HCT116 (cell line): ENCODE data around the gene PGAP3. TPM values are rescaled to one million over a fixed set of nuclear protein-coding genes. Genes with fewer than 3 reads are reported as not detected.

Experiments used
- ATAC-seq: fragments of 200-7000 bp; cut with Tn5 transposase; 2 replicates; pipeline ENCODE4 v1.9.1; 2020; ENCODE audit warnings: mild to moderate bottlenecking, moderate library complexity
- BruUV-seq: library from RNA; stranded (reverse); fragments of 400-500 nt; replicated peaks from 2 replicates; lab custom pipeline; 2021; lab: Mats Ljungman, UMichigan
- CTCF ChIA-PET: fragments of 300-600 bp; sonication (Branson Sonifier 250); formaldehyde crosslinking; loops from one replicate; lab custom pipeline; 2021; ENCODE audit warnings: antibody characterized with exemption; lab: Charles Lee
- POLR2A ChIA-PET: fragments of 300-600, 350-600 bp; sonication (Branson Sonifier 250); formaldehyde crosslinking; loops from one replicate; lab custom pipeline; 2021; ENCODE audit warnings: antibody characterized with exemption; lab: Charles Lee
- RAD21 ChIA-PET, 2 experiments: fragments of 300-600 bp; sonication (Branson Sonifier 250); formaldehyde crosslinking; loops; one replicate each; lab custom pipeline; 2023; ENCODE audit warnings: low total read pairs in 2 of 2; ENCODE audit not compliant: uncharacterized antibody in 2 of 2, unreplicated experiment in 2 of 2, low non-redundant PET in 1 of 2; lab: Charles Lee
- DNase-seq: peaks from one replicate; pipeline ENCODE4 v3.0.0-alpha.2; 2010; ENCODE audit warnings: low read depth, low spot score
- H2AFZ ChIP-seq: fragments of 200-600 bp; shearing (Covaris generic), sonication (generic); 2 replicates; pipeline ENCODE4 v1.6.1; 2017; ENCODE audit warnings: low read depth, mixed run types, mixed read lengths, antibody characterized with exemption, low read length; ENCODE audit not compliant: poor library complexity, severe bottlenecking
- H3K27ac ChIP-seq: 2 replicates; pipeline ENCODE4 v1.5.1; 2012; ENCODE audit warnings: low read depth, low read length
- H3K27me3 ChIP-seq: fragments of 200-600 bp; sonication (generic); 2 replicates; pipeline ENCODE4 v1.6.1; 2016; ENCODE audit warnings: mixed run types, low read length, mixed read lengths; ENCODE audit not compliant: insufficient read depth
- H3K36me3 ChIP-seq, 2 experiments: fragments of 200-500 bp in 1 of 2; fragments of 200-600 bp in 1 of 2; sonication (Bioruptor generic) in 1 of 2; sonication (generic) in 1 of 2; 2 replicates each; pipeline versions ENCODE4 v1.5.1 to v1.6.1; 2014 to 2016; ENCODE audit warnings: low read length in 2 of 2, inconsistent platforms in 1 of 2, mixed read lengths in 1 of 2, mixed run types in 1 of 2; ENCODE audit not compliant: insufficient read depth in 2 of 2, control insufficient read depth in 1 of 2
- H3K4me1 ChIP-seq, 2 experiments: fragments of 200-600 bp in 1 of 2; sonication (generic) in 1 of 2; 2 replicates each; pipeline versions ENCODE4 v1.5.1 to v1.6.1; 2012 to 2017; ENCODE audit warnings: low read length in 2 of 2, inconsistent platforms in 1 of 2, mild to moderate bottlenecking in 1 of 2, mixed read lengths in 1 of 2, mixed run types in 1 of 2, moderate library complexity in 1 of 2; ENCODE audit not compliant: insufficient read depth in 2 of 2, control insufficient read depth in 1 of 2
- H3K4me2 ChIP-seq: fragments of 200-600 bp; sonication (generic); 2 replicates; pipeline ENCODE4 v1.6.1; 2017; ENCODE audit warnings: mixed run types, low read length, mixed read lengths
- H3K4me3 ChIP-seq, 2 experiments: fragments of 200-600 bp in 1 of 2; sonication (generic) in 1 of 2; replicated peaks in 1 of 2; 2 replicates each; pipeline ENCODE4 v1.5.1; 2011 to 2016; ENCODE audit warnings: low read length in 2 of 2, control low read depth in 1 of 2, low read depth in 1 of 2, mild to moderate bottlenecking in 1 of 2, mixed read lengths in 1 of 2, mixed run types in 1 of 2
- H3K79me2 ChIP-seq: fragments of 200-600 bp; sonication (generic); 2 replicates; pipeline ENCODE4 v1.6.1; 2017; ENCODE audit warnings: mild to moderate bottlenecking, mixed run types, low read length, moderate library complexity, mixed read lengths; ENCODE audit not compliant: insufficient read depth
- H3K9ac ChIP-seq: fragments of 200-600 bp; sonication (generic); 2 replicates; pipeline ENCODE4 v1.6.1; 2016; ENCODE audit warnings: low read length, mixed read lengths
- H3K9me2 ChIP-seq: fragments of 200-600 bp; sonication (generic), shearing (Covaris generic); 2 replicates; pipeline ENCODE4 v1.6.1; 2017; ENCODE audit warnings: mixed run types, mild to moderate bottlenecking, moderate library complexity; ENCODE audit not compliant: insufficient read depth
- H3K9me3 ChIP-seq, 2 experiments: fragments of 200-500 bp in 1 of 2; fragments of 200-600 bp in 1 of 2; sonication (Bioruptor generic) in 1 of 2; sonication (generic) in 1 of 2; 2 replicates each; pipeline ENCODE4 v1.6.1; 2014 to 2017; ENCODE audit warnings: low read length in 2 of 2, mixed read lengths in 2 of 2, inconsistent platforms in 1 of 2, low read depth in 1 of 2, mild to moderate bottlenecking in 1 of 2, mixed run types in 1 of 2, moderate library complexity in 1 of 2; ENCODE audit not compliant: control insufficient read depth in 1 of 2, insufficient read depth in 1 of 2
- H4K20me1 ChIP-seq: fragments of 200-600 bp; sonication (generic), shearing (Covaris generic); 2 replicates; pipeline ENCODE4 v1.6.1; 2017; ENCODE audit warnings: mixed run types, mild to moderate bottlenecking, moderate library complexity; ENCODE audit not compliant: insufficient read depth
- CBX3 ChIP-seq: IDR thresholded peaks from 2 replicates; pipeline ENCODE4 v1.6.1; 2012; ENCODE audit warnings: low read depth
- CTCF ChIP-seq, 3 experiments: fragments of 200-600 bp in 1 of 3; sonication (generic) in 1 of 3; IDR thresholded peaks in 2 of 3; conservative IDR thresholded peaks in 1 of 3; 2 replicates each; pipeline ENCODE4 v1.5.1; 2012 to 2017; ENCODE audit warnings: low read depth in 2 of 3, low read length in 2 of 3, antibody characterized with exemption in 1 of 3, borderline replicate concordance in 1 of 3, control low read depth in 1 of 3, mild to moderate bottlenecking in 1 of 3, mixed read lengths in 1 of 3, mixed run types in 1 of 3, moderate library complexity in 1 of 3; ENCODE audit not compliant: insufficient read depth in 1 of 3
- EGR1 ChIP-seq: IDR thresholded peaks from 2 replicates; pipeline ENCODE4 v1.6.1; 2012; ENCODE audit warnings: low read depth
- ELF1 ChIP-seq: IDR thresholded peaks from 2 replicates; pipeline ENCODE4 v1.6.1; 2012; ENCODE audit warnings: low read depth, borderline replicate concordance
- EZH2 ChIP-seq: fragments of 200-600 bp; sonication (generic); IDR thresholded peaks from 2 replicates; pipeline ENCODE4 v1.6.1; 2017; ENCODE audit warnings: antibody characterized with exemption, mixed run types
- POLR2A ChIP-seq: IDR thresholded peaks from 2 replicates; pipeline ENCODE4 v1.7.0; 2011; ENCODE audit warnings: borderline replicate concordance; ENCODE audit not compliant: insufficient read depth, insufficient read length; ENCODE audit errors: extremely low read depth
- TCF7L2 ChIP-seq: IDR thresholded peaks from 2 replicates; pipeline ENCODE4 v1.7.0; 2011; ENCODE audit warnings: borderline replicate concordance, inconsistent platforms; ENCODE audit not compliant: insufficient read depth, insufficient read length; ENCODE audit errors: extremely low read depth
- YY1 ChIP-seq: IDR thresholded peaks from 2 replicates; pipeline ENCODE4 v1.6.1; 2011; ENCODE audit warnings: low read length, low read depth, moderate library complexity, mild to moderate bottlenecking; ENCODE audit not compliant: insufficient replicate concordance; ENCODE audit errors: extremely low read depth
- ZFX ChIP-seq: fragments of 450-650 bp; IDR thresholded peaks from 2 replicates; pipeline ENCODE4 v1.6.1; 2017
- intact Hi-C: fragments of 100-400 bp; cut with micrococcal nuclease; formaldehyde crosslinking; loops from 2 replicates; pipeline ENCODE4 v1.10.0; 2022
- total RNA-seq: library from RNA; stranded (reverse); gene quantifications from one replicate; pipeline ENCODE4 v1.2.1, GENCODE V29; 2021; ENCODE audit not compliant: unreplicated experiment
- TF ChIP-seq, protein P1 (sequence below): IDR thresholded peaks from 2 replicates; pipeline ENCODE4 v1.6.1; 2012

PGAP3 gene
- total RNA-seq, 1 experiment from 2014 or later: 15.2 TPM

DNA sequence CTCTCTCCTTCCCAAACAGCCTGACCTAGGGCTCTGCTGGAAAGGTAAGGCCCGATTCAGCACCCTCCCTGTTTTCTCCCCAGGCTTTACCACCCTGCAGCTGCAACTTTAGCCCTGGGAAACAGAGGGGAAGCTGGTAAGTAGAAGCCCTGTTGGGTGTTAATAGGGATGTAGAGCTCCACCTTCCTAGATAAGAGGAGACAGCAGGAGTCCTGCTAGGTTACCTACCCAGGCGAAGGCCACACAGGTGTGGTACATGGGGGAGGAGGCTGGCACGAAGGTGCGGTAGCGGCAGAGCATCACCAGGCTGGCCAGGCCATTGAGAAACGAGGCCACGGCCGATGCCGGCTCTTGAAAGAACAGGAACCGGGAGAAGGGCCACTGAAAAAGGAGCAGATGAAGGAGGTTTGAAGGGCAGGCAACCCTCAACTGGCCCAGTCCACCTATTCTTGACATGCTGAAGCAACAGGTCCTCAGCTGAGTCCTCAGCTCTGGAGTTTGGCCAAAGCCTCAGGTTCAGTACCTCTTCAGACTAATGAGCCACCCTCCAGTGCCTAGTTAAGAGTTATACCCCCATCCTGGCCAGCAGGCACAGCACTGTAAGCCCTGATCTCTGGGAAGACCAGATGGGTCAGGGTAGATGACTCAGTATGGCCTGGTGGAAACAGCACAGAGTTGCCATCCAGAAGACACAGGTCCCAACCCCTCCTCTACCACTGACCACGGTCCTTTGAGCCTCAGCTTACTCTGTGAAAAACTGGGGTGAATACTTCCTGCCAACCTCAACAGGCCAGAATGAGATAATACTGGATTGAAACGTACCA, 3.3 kb downstream of the PGAP3 start:
- RAD21 ChIA-PET: no interaction called here
- ATAC-seq: no peak

GRCh38 chr17:39683295-39683939, 4.4 kb downstream of the PGAP3 start:
- TF ChIP-seq EZH2 (no peak), POLR2A (no peak), CTCF (IDR thresholded peaks at IDR 0.05 in 2 of 3, conservative IDR thresholded peaks at IDR 0.05 in 1 of 3; ENCODE audit: borderline replicate concordance in 1 of 3, insufficient read depth in 1 of 3, low read depth in 2 of 3, low read length in 2 of 3) (no peak), TCF7L2 (no peak), CBX3 (no peak), EGR1 (no peak), YY1 (no peak), ZFX (no peak)
- TF ChIP-seq, protein P1, sequence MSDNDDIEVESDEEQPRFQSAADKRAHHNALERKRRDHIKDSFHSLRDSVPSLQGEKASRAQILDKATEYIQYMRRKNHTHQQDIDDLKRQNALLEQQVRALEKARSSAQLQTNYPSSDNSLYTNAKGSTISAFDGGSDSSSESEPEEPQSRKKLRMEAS: no peak
- TF ChIP-seq, all 23 proteins: peak for 0

More for the DNA sequence above, 3.3 kb downstream of the PGAP3 start:
- ChIA-PET CTCF (no interaction called here), POLR2A (no interaction called here)
- Histone ChIP-seq H3K4me1 (peaks cover 10 to 19% of the 10 kb centered on the region in 2 experiments; a peak in 3 of 4 replicates), H3K4me2 (no peak overlapping the region), H3K9ac (no peak overlapping the region), H3K27me3 (no peaks in the 10 kb centered on the region), H3K36me3 (no peaks in the 10 kb centered on the region), H3K27ac (no peak overlapping the region), H3K4me3 (no peak overlapping the region), H2AFZ (no peak overlapping the region), H3K79me2 (no peaks in the 10 kb centered on the region), H4K20me1 (no peaks in the 10 kb centered on the region), H3K9me3 (no peaks in the 10 kb centered on the region), H3K9me2 (no peaks in the 10 kb centered on the region)
- intact Hi-C loops: no loop called here
- TF ChIP-seq, protein P1: no peak
- no peak for TF ChIP-seq EZH2
- no peak for TF ChIP-seq ZFX
- TF ChIP-seq ELF1: no peak
- no TSS peak for BruUV-seq
- no peak for DNase-seq

More at GRCh38 chr17:39683295-39683939, 4.4 kb downstream of the PGAP3 start:
- H3K27me3 ChIP-seq: no peaks in the 10 kb centered on the region
- peaks cover 5 to 11% of the 10 kb centered on the region in 2 experiments; a peak in 3 of 4 replicates for H3K4me1 ChIP-seq
- H2AFZ ChIP-seq: no peak overlapping the region
- no TSS peak for BruUV-seq
- no peak overlapping the region for H3K27ac ChIP-seq
- no peaks in the 10 kb centered on the region for H3K9me3 ChIP-seq
- no peaks in the 10 kb centered on the region for H3K36me3 ChIP-seq
- no peaks in the 10 kb centered on the region for H3K79me2 ChIP-seq
- ChIA-PET POLR2A (no interaction called here), CTCF (no interaction called here), RAD21 (no interaction called here)
- H3K4me2 ChIP-seq: no peak overlapping the region
- H3K4me3 ChIP-seq: no peak overlapping the region
- intact Hi-C loops: no loop called here
- H4K20me1 ChIP-seq: no peaks in the 10 kb centered on the region
- H3K9me2 ChIP-seq: no peaks in the 10 kb centered on the region
- H3K9ac ChIP-seq: no peak overlapping the region
- DNase-seq: no peak
- no peak for ATAC-seq
